ENCODE measurements around the gene IFT80.

Gene IFT80

GRCh38 chr3:160399125-160400029 lies at the start of gene IFT80, which contains the start of gene SMC4:
IFT80 (minus strand) TSS chr3:160399225; CDS start chr3:160384600, 14,625 bp downstream.
SMC4 (plus strand) TSS chr3:160399650; CDS start chr3:160400827, 1,177 bp downstream.
- DNase-seq = peak; percentile 96

GRCh38 chr3:160447544-160447943 lies 48.5 kb upstream of the IFT80 start:
- no peak for DNase-seq

GRCh38 chr3:160446522-160447056 lies 47.6 kb upstream of the IFT80 start:
- DNase-seq = no peak

GRCh38 chr3:160445854-160446253 lies 46.8 kb upstream of the IFT80 start:
- DNase-seq = no peak

GRCh38 chr3:160444411-160444810 lies 45.4 kb upstream of the IFT80 start:
- no peak for DNase-seq

- DNase-seq = no peak
Measured at GRCh38 chr3:160440687-160441086, 41.7 kb upstream of the IFT80 start.

GRCh38 chr3:160437083-160437455 lies 38.0 kb upstream of the IFT80 start:
- DNase-seq = no peak

GRCh38 chr3:160435747-160436146 lies 36.7 kb upstream of the IFT80 start:
- DNase-seq = no peak

GRCh38 chr3:160435095-160435494 lies 36.1 kb upstream of the IFT80 start:
- DNase-seq = no peak

- no peak for DNase-seq
Measured at GRCh38 chr3:160434071-160434470, 35.0 kb upstream of the IFT80 start.

- DNase-seq = no peak
Measured at GRCh38 chr3:160427832-160428424, 28.9 kb upstream of the IFT80 start.

- no peak for DNase-seq
Measured at GRCh38 chr3:160417311-160417710, 18.3 kb upstream of the IFT80 start.

GRCh38 chr3:160413613-160414248 lies 14.7 kb upstream of the IFT80 start:
- DNase-seq = peak; percentile 70

GRCh38 chr3:160412477-160412876 lies 13.5 kb upstream of the IFT80 start:
- no peak for DNase-seq

GRCh38 chr3:160409812-160410610 lies 11.0 kb upstream of the IFT80 start:
- no peak for DNase-seq

GRCh38 chr3:160403796-160404470 lies 4.9 kb upstream of the IFT80 start:
- no peak for DNase-seq

- peak; percentile 7 for DNase-seq
Measured at GRCh38 chr3:160403028-160403545, 4.1 kb upstream of the IFT80 start.

GRCh38 chr3:160402221-160403027 lies 3.4 kb upstream of the IFT80 start:
- DNase-seq = no peak

GRCh38 chr3:160401291-160402095 lies 2.5 kb upstream of the IFT80 start:
- peak; percentile 36 for DNase-seq

GRCh38 chr3:160400702-160401150 lies 1.7 kb upstream of the IFT80 start:
- peak; percentile 47 for DNase-seq
